Psoas muscle (tissue), 8 donors: ENCODE data around the gene REXO4. TPM values are rescaled to one million over a fixed set of nuclear protein-coding genes. Genes with fewer than 3 reads are reported as not detected.

Experiments used
- ATAC-seq, 4 donors: fragments of 200-7000 bp; cut with Tn5 transposase; one replicate each; pipeline ENCODE4 v1.9.1; 2020; ENCODE audit warnings: moderate library complexity in 3 of 4, mild to moderate bottlenecking in 2 of 4
- DNase-seq, 2 donors: peaks; one replicate each; pipeline ENCODE4 v3.0.0-alpha.2; 2020
- H3K27ac ChIP-seq: fragments of 200-600 bp; one replicate; pipeline ENCODE4 v1.8.0; 2022
- H3K27me3 ChIP-seq, 3 donors: fragments of 200-600 bp in 1 of 3; one replicate each; pipeline versions ENCODE4 v1.6.1 to v1.8.0; 2013 to 2022; ENCODE audit warnings: low read length in 2 of 3, mild to moderate bottlenecking in 2 of 3, moderate library complexity in 1 of 3; ENCODE audit not compliant: insufficient read depth in 3 of 3
- H3K36me3 ChIP-seq, 2 donors: fragments of 200-600 bp in 1 of 2; one replicate each; pipeline versions ENCODE4 v1.6.1 to v1.8.0; 2013 to 2022; ENCODE audit warnings: low read depth in 1 of 2, mild to moderate bottlenecking in 1 of 2, moderate library complexity in 1 of 2; ENCODE audit not compliant: insufficient read depth in 1 of 2
- H3K4me1 ChIP-seq: fragments of 200-600 bp; one replicate; pipeline ENCODE4 v1.8.0; 2022
- H3K4me3 ChIP-seq: fragments of 200-600 bp; one replicate; pipeline ENCODE4 v1.8.0; 2022; ENCODE audit warnings: mild to moderate bottlenecking
- H3K9me3 ChIP-seq: fragments of 200-600 bp; one replicate; pipeline ENCODE4 v1.8.0; 2022
- WGBS, 3 donors: extraction: QIAGEN DNeasy Blood & Tissue Kit; methylation state at CpG; one replicate each; pipeline versions ENCODE4 v1.1.6 to v1.1.7; 2013; 5-methylcytosine and 5-hydroxymethylcytosine counted together
- intact Hi-C, 2 donors: fragments of 100-400 bp; cut with DNase I; formaldehyde crosslinking; loops; one replicate each; pipeline versions ENCODE4 v1.11.0 to v1.14.2; 2022
- polyA plus RNA-seq, 3 donors: library from polyadenylated mRNA; stranded (reverse); fragments of 200-250 nt; gene quantifications; one replicate each; pipeline ENCODE4 v1.2.3, GENCODE V29; 2013
- total RNA-seq, 4 donors: library from RNA; stranded (reverse); fragmentation: NEBNext Ultra II Directional in 2 of 4; extraction: Animal tissue kit (Norgen Biotek cat#: 25700) in 2 of 4; gene quantifications; one replicate each; pipeline versions ENCODE4 v1.2.1 to v1.2.4, GENCODE V29; 2021 to 2023
- TF ChIP-seq, protein P1 (sequence below): fragments of 200-600 bp; IDR thresholded peaks from one replicate; pipeline ENCODE4 v1.8.0; 2022; ENCODE audit warnings: antibody characterized with exemption
- donor health status: healthy with polysubstance abuse.
- donor health status: DM: no; HTN: no; CAD: no; lungs with moderate emphysema.
- donor health status: Bipolar disorder and iron deficiency.
- donor health status: healthy.
- donor health status: DM: yes; HTN: yes; CAD: no.
- donor health status: DM: no; HTN: no; CAD: no.
- donor health status: DM: no; HTN: no; CAD: no.
- donor health status: DM: yes; HTN: yes; CAD: no.

Gene REXO4
- total and polyA plus RNA-seq, 7 donors, result 23.8 to 75.2 (median 31.2) TPM

DNA sequence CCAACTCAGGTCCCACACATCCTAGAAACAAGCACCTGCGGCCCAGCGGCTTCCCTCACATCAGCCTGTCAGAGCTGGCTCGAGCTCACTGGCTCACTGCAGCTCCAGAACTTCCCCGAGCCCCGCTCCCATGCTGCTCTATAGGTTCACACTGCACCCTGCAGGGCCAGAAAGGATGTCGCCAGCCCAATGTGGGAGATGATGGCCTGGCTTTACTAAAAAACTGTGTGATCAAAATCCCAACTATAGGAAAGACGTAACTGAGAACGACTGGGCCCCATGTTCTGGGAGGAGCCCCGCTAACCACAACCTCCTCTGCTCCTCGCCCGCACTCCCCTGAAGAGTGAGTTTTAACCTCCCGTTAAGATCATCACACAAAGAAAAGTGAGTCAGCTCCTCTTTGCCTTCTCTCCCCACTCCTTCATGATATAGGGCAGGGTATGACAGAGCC is 46.5 kb downstream of the REXO4 start:
- H3K27ac ChIP-seq, result no peak overlapping the region
- peaks cover 0 to 35% of the 10 kb centered on the region in 2 donors for H3K36me3 ChIP-seq

DNA sequence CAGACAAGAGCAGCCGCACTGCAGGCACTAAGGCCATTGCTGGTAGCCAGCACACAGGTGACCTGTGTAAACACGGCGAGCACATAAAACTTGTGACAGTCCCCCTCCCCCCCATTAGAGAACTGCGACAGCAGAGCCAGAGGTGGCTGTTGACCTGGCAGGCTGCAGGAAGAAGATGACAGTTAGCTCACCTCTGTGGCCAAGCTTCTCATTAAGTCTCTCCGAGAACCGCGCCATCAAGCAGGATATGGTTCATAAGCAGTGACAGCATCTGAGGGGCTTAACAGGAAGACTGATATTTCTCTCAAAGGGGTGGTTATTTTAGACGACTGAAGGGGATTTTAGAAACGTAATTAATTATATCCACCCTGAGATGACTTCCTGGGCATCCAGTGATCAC is 47.1 kb downstream of the REXO4 start:
- Histone ChIP-seq H3K9me3 (no peaks in the 10 kb centered on the region), H3K4me3 (no peak overlapping the region), H3K27me3 (no peaks in the 10 kb centered on the region), H3K36me3 (peaks cover 2 to 41% of the 10 kb centered on the region in 2 donors), H3K4me1 (peaks cover 71% of the 10 kb centered on the region), H3K27ac (no peak overlapping the region)
- DNase-seq (no peak), ATAC-seq (no peak)
- WGBS, 3 donors, result 59 to 68% (median 60%) methylated on average over 9 of the region's 9 CpGs
- TF ChIP-seq, protein P1, sequence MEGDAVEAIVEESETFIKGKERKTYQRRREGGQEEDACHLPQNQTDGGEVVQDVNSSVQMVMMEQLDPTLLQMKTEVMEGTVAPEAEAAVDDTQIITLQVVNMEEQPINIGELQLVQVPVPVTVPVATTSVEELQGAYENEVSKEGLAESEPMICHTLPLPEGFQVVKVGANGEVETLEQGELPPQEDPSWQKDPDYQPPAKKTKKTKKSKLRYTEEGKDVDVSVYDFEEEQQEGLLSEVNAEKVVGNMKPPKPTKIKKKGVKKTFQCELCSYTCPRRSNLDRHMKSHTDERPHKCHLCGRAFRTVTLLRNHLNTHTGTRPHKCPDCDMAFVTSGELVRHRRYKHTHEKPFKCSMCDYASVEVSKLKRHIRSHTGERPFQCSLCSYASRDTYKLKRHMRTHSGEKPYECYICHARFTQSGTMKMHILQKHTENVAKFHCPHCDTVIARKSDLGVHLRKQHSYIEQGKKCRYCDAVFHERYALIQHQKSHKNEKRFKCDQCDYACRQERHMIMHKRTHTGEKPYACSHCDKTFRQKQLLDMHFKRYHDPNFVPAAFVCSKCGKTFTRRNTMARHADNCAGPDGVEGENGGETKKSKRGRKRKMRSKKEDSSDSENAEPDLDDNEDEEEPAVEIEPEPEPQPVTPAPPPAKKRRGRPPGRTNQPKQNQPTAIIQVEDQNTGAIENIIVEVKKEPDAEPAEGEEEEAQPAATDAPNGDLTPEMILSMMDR, result no peak
- intact Hi-C loops, result no loop called here

More for the DNA sequence above, 46.5 kb downstream of the REXO4 start:
- Histone ChIP-seq H3K4me3 (no peak overlapping the region), H3K27me3 (no peaks in the 10 kb centered on the region), H3K4me1 (peaks cover 71% of the 10 kb centered on the region), H3K9me3 (no peaks in the 10 kb centered on the region)
- TF ChIP-seq, protein P1, result no peak
- ATAC-seq (no peak), DNase-seq (no peak)
- WGBS, 3 donors, result 67 to 76% (median 69%) methylated on average over 12 of the region's 12 CpGs
- intact Hi-C loops, result no loop called here

DNA sequence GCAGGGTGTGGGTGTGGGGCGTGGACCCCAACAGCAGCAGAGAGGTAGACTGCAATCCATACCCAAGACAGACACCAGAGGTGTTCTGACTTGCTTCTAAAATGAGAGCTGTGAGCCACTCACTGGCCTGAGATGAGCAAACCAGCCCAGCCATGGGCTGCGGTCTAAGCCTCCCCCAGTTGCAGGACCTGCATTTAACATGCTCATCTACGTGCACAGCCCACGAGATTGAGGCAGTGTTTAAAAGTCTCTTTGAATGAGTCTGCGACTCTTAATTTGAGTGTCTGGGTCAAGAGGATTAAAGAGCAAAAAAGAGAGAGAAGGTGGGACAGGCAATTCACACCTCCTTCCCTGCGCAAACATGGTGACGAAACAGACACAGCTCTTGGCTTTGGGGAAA is 47.9 kb downstream of the REXO4 start:
- 82 to 86% (median 83%) methylated on average over 7 of the region's 7 CpGs for WGBS, 3 donors

DNA sequence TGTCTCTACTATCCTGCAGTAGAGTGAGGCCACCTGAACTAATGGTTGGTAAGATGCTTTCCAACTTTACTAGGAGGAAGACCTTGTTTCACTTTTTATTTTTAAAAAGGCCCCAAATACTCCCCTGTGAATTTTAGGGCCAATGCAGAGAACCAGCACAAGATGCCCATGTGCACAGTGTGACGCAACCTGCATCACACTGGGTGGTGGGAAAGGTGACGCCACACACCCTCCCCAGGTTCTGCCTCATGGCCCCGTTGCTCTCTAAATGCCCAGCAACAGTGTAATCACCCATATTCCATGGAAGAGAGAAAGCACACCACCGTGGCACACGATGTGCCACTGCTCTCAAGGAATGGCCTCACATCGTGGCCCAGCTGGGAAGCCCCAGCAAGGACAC is 48.4 kb downstream of the REXO4 start:
- Histone ChIP-seq H3K27ac (no peak overlapping the region), H3K36me3 (peaks cover 4 to 53% of the 10 kb centered on the region in 2 donors), H3K4me3 (no peak overlapping the region), H3K9me3 (no peaks in the 10 kb centered on the region), H3K4me1 (peaks cover 67% of the 10 kb centered on the region), H3K27me3 (no peaks in the 10 kb centered on the region)
- ATAC-seq (no peak), DNase-seq (no peak)
- WGBS, 3 donors, result 75 to 87% (median 82%) methylated on average over 6 of the region's 6 CpGs
- TF ChIP-seq, protein P1, result no peak
- intact Hi-C loops, result no loop called here

More for the DNA sequence above, 47.9 kb downstream of the REXO4 start:
- intact Hi-C loops, result no loop called here
- Histone ChIP-seq H3K4me3 (no peak overlapping the region), H3K27ac (no peak overlapping the region), H3K36me3 (peaks cover 4 to 48% of the 10 kb centered on the region in 2 donors), H3K27me3 (no peaks in the 10 kb centered on the region), H3K4me1 (peaks cover 71% of the 10 kb centered on the region), H3K9me3 (no peaks in the 10 kb centered on the region)
- DNase-seq, result no peak
- TF ChIP-seq, protein P1, result no peak
- no peak for ATAC-seq

DNA sequence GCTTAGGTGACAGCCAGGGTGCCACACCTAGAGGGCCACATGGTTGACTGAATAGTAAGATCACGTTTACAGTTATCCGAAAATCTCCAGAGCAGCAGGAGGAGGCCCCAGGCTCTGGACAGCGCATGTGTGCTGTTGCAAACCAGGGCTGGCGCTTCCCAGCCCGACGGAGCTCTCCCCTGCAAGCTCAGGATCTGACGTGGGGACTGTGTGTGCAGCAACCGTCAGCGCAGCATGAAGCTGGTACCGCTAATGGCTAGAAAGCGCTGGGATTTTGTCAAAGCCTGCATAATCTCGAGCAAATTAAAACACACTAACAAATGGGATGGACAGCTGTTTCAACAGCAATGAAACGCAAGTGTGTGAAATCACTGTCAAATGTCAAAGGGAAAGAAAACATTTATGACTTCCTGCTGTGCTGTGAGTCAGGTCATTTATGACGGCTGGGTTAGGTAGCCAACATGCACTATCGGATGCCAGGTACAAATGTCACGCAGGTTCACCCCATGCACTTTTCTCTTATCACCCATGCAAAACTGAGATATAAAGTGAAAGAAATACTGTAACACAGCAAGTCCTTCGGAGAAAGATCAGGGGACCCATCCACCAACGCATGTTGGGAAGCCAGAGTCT is 49.4 kb downstream of the REXO4 start:
- Histone ChIP-seq H3K4me1 (peaks cover 57% of the 10 kb centered on the region), H3K36me3 (peaks cover 4 to 64% of the 10 kb centered on the region in 2 donors), H3K9me3 (no peaks in the 10 kb centered on the region), H3K27ac (peak overlapping the region; percentile 58), H3K4me3 (no peak overlapping the region), H3K27me3 (no peaks in the 10 kb centered on the region)
- intact Hi-C loops, result no loop called here
- 24 to 51% (median 34%) methylated on average over 18 of the region's 18 CpGs for WGBS, 3 donors
- ATAC-seq (peak; percentile 9 to 80 (median 62)), DNase-seq (no peak)
- TF ChIP-seq, protein P1, result no peak
